Colonic mucosa (tissue), 4 donors: ENCODE results near the gene MGST2. TPM values are rescaled to one million over a fixed set of nuclear protein-coding genes. Genes with fewer than 3 reads are reported as not detected.

Experiments used
- DNase-seq: peaks from one replicate; pipeline ENCODE4 v3.0.0-alpha.2; 2020
- H3K27ac ChIP-seq: fragments of 200-600 bp; one replicate; pipeline ENCODE4 v1.8.0; 2021
- H3K27me3 ChIP-seq: fragments of 200-600 bp; one replicate; pipeline ENCODE4 v1.8.0; 2021
- H3K36me3 ChIP-seq: fragments of 200-600 bp; one replicate; pipeline ENCODE4 v1.8.0; 2021
- H3K4me1 ChIP-seq: fragments of 200-600 bp; one replicate; pipeline ENCODE4 v1.8.0; 2021; ENCODE audit warnings: mild to moderate bottlenecking
- H3K4me3 ChIP-seq: fragments of 200-600 bp; one replicate; pipeline ENCODE4 v1.8.0; 2021
- H3K9ac ChIP-seq, 2 donors: one replicate each; pipeline ENCODE4 v1.7.0; 2013; ENCODE audit warnings: control low read depth in 2 of 2, low read depth in 2 of 2, low read length in 2 of 2
- H3K9me3 ChIP-seq: fragments of 200-600 bp; one replicate; pipeline ENCODE4 v1.8.0; 2021
- intact Hi-C: fragments of 100-400 bp; cut with DNase I; formaldehyde crosslinking; loops from one replicate; pipeline ENCODE4 v1.14.1; 2022
- total RNA-seq, 2 donors: library from RNA; stranded (reverse); fragmentation: NEBNext Ultra II Directional in 1 of 2; extraction: Animal tissue kit (Norgen Biotek cat#: 25700) in 1 of 2; gene quantifications; one replicate each; pipeline ENCODE4 v1.2.1, GENCODE V29; 2021
- TF ChIP-seq, protein P1 (sequence below): fragments of 200-600 bp; IDR thresholded peaks from one replicate; pipeline ENCODE4 v1.8.0; 2022; ENCODE audit warnings: antibody characterized with exemption, mild to moderate bottlenecking
- donor health status: healthy.
- donor health status: DM: no; HTN: no; CAD: no.
- donor health status: DM: no; HTN: no; CAD: no.

Gene MGST2
- total RNA-seq, 2 donors from 2014 or later = 105 to 157 TPM

DNA sequence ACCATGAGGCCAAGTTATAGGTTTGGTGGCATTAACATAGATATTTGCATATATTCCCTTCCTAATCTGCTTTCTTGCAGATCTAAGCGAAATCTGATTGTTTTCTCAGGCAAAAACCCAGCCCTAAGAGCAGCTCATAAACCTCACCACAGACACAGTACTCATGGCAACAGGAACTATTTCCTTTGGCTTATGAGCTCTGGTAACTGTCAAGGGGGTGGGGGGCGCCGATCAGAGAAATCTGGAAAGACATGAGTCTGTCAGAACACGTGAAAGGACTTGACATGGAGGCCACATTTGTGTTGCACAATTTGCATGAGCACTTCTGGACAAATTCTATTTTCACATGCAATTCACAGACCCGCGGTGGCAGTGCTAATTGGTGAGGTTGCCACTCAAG, 83.7 kb downstream of the MGST2 start:
- TF ChIP-seq, protein P1, sequence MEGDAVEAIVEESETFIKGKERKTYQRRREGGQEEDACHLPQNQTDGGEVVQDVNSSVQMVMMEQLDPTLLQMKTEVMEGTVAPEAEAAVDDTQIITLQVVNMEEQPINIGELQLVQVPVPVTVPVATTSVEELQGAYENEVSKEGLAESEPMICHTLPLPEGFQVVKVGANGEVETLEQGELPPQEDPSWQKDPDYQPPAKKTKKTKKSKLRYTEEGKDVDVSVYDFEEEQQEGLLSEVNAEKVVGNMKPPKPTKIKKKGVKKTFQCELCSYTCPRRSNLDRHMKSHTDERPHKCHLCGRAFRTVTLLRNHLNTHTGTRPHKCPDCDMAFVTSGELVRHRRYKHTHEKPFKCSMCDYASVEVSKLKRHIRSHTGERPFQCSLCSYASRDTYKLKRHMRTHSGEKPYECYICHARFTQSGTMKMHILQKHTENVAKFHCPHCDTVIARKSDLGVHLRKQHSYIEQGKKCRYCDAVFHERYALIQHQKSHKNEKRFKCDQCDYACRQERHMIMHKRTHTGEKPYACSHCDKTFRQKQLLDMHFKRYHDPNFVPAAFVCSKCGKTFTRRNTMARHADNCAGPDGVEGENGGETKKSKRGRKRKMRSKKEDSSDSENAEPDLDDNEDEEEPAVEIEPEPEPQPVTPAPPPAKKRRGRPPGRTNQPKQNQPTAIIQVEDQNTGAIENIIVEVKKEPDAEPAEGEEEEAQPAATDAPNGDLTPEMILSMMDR = no peak
- H3K4me3 ChIP-seq = no peak overlapping the region
- no peaks in the 10 kb centered on the region for H3K4me1 ChIP-seq
- no peak for DNase-seq
- H3K27me3 ChIP-seq = no peaks in the 10 kb centered on the region
- no peak overlapping the region for H3K9ac ChIP-seq
- no peak overlapping the region for H3K27ac ChIP-seq
- H3K9me3 ChIP-seq = no peaks in the 10 kb centered on the region
- intact Hi-C loops = loop anchor here (10.0 kb wide), 1 partner anchor 255 kb away; no protein-coding TSS in a partner anchor
- H3K36me3 ChIP-seq = no peaks in the 10 kb centered on the region

DNA sequence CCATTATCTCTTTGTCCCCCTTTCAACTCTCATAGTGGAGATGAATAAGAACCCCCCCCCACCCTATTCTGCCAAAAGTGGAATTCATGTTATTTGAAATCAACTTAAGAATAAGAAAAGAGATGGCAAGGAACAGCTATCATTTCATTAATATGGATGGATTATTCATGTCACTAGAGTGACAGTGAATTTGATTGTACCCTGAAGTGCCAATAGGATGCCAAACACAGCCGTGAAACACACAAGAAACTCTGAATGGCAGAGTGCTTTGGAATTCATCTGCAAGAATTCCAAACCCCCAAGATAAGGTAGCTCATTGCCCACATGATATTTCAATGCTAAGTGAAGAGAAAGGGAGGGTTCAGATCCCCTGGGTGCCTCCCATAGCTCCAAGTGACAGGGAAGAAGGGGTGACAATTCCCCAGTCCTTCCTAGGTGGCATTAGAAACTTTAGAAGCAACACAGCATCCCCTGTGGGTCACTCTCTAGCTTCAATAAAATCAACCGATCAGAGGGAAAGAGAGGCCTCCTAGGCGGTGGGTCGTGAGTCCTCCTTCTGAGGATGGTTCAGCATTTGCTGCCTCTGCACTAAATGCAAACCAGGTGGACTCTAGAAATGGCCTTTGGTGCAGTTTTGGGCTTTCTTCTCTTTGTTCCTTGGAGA, 84.3 kb downstream of the MGST2 start:
- H3K9me3 ChIP-seq = no peaks in the 10 kb centered on the region
- no peaks in the 10 kb centered on the region for H3K27me3 ChIP-seq
- DNase-seq = no peak
- H3K27ac ChIP-seq = no peak overlapping the region
- no peak overlapping the region for H3K4me3 ChIP-seq
- TF ChIP-seq, protein P1 = no peak
- H3K36me3 ChIP-seq = no peaks in the 10 kb centered on the region
- intact Hi-C loops = loop anchor here (10.0 kb wide), 1 partner anchor 255 kb away; no protein-coding TSS in a partner anchor
- H3K9ac ChIP-seq = no peak overlapping the region
- no peaks in the 10 kb centered on the region for H3K4me1 ChIP-seq

DNA sequence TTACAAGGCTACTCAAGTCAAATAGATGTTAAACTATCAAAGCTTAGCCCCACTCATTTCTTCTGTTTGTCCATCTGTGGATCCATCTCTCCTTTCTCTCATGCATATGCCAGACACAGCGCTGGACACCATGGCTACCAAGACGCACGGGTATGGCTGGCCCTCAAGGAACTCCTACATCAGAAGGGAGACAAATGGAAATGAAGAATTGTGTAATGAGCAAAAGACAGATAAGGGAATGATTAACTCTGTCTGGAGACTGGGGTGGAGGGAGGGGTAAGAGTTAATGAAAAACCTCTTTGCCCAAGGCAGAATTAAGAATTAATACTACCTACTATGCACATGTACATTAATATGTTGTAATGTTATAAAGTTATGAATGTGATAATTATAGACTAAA, 88.1 kb downstream of the MGST2 start:
- DNase-seq = no peak
- intact Hi-C loops = no loop called here

More for the DNA sequence above, 88.1 kb downstream of the MGST2 start:
- Histone ChIP-seq H3K9me3 (no peaks in the 10 kb centered on the region), H3K4me1 (no peaks in the 10 kb centered on the region), H3K36me3 (no peaks in the 10 kb centered on the region), H3K27me3 (no peaks in the 10 kb centered on the region), H3K4me3 (no peak overlapping the region), H3K9ac (no peak overlapping the region), H3K27ac (no peak overlapping the region)
- TF ChIP-seq, protein P1 = no peak

Other genes with a start within 250 kb of the MGST2 start
- 1 to 10 TPM; 5.0 to 7.1 TPM for gene RAB33B, start 211.7 kb upstream of the MGST2 start, total RNA-seq
- gene SETD7, start 109.6 kb upstream of the MGST2 start, total RNA-seq = 10 to 100 TPM; 25.5 to 29.5 TPM